ENCODE data around the gene ZZZ3. TPM values are rescaled to one million over a fixed set of nuclear protein-coding genes. Genes with fewer than 3 reads are reported as not detected.

The ZZZ3 gene
- polyA plus RNA-seq, 1 of the 3 experiments (the other 2 are of a cell fraction): 14.2 TPM

- WGBS (ENCODE audit: low lambda C conversion rate): 89% methylated on average over 4 of the region's 4 CpGs
- Histone ChIP-seq H3K27me3 (ENCODE audit: insufficient read depth) (no peaks in the 10 kb centered on the region), H3K27ac (ENCODE audit: low read depth in 2 of 2, low read length in 1 of 2) (no peak overlapping the region), H3K9ac (no peak overlapping the region), H3K79me2 (ENCODE audit: insufficient read depth) (no peaks in the 10 kb centered on the region), H3K9me3 (no peaks in the 10 kb centered on the region), H4K20me1 (ENCODE audit: insufficient read depth) (no peaks in the 10 kb centered on the region), H3K36me3 (replicated peaks in 1 of 2; ENCODE audit: control insufficient read depth in 1 of 2, insufficient read depth in 2 of 2, low read length in 1 of 2) (peaks cover 75 to 88% of the 10 kb centered on the region in 2 experiments), H2AFZ (ENCODE audit: low read depth) (no peak overlapping the region), H3K4me1 (ENCODE audit: control insufficient read depth in 1 of 2, insufficient read depth in 2 of 2, low read depth in 1 of 2, low read length in 1 of 2) (no peaks in the 10 kb centered on the region), H3F3A (replicated peaks; ENCODE audit: insufficient read depth) (peaks cover 6% of the 10 kb centered on the region), H3K9me2 (no peaks in the 10 kb centered on the region), H3K4me2 (no peak overlapping the region), H3K4me3 (ENCODE audit: low read depth in 2 of 2, low read length in 1 of 2) (no peak overlapping the region)
- TF ChIP-seq GATA2 (CRISPR knock-in tag; IDR thresholded peaks at IDR 0.05) (no peak), USF1 (IDR thresholded peaks at IDR 0.05; ENCODE audit: borderline replicate concordance, low read depth) (no peak), NRF1 (IDR thresholded peaks at IDR 0.05; ENCODE audit: low read depth, low read length) (no peak), ELF1 (IDR thresholded peaks at IDR 0.05) (no peak), MAX (IDR thresholded peaks at IDR 0.05; ENCODE audit: low read depth) (no peak), TEAD4 (IDR thresholded peaks at IDR 0.05; ENCODE audit: borderline replicate concordance, insufficient read depth) (no peak), GABPA (IDR thresholded peaks at IDR 0.05; ENCODE audit: low read depth) (no peak), MEF2A (IDR thresholded peaks at IDR 0.05; ENCODE audit: borderline replicate concordance, low read depth) (no peak), RFX5 (IDR thresholded peaks at IDR 0.05; ENCODE audit: low read length) (no peak), TCF12 (IDR thresholded peaks at IDR 0.05) (no peak), FOXM1 (IDR thresholded peaks at IDR 0.05; ENCODE audit: low read depth) (no peak), TAF1 (IDR thresholded peaks at IDR 0.05; ENCODE audit: borderline replicate concordance, low read depth, low read length) (no peak), RAD21 (IDR thresholded peaks at IDR 0.05; ENCODE audit: low read length) (no peak), JUND (IDR thresholded peaks at IDR 0.05) (no peak), EP300 (IDR thresholded peaks at IDR 0.05; ENCODE audit: borderline replicate concordance in 1 of 2, low read depth in 1 of 2, low read length in 1 of 2) (no peak), CHD2 (IDR thresholded peaks at IDR 0.05; ENCODE audit: low read length, partially characterized antibody) (no peak)
- CTCF ChIA-PET: interaction anchor here (0.6 kb wide), 1 partner anchor 141 kb away, joined by 3 read pairs; no protein-coding TSS in a partner anchor
- POLR2A ChIA-PET: no interaction called here
- no peak for DNase-seq
These were observed 43.2 kb upstream of the ZZZ3 start for GRCh38 chr1:77725706-77726105.

GRCh38 chr1:77718181-77718580, 35.7 kb upstream of the ZZZ3 start:
- Histone ChIP-seq H3K9me3 (no peaks in the 10 kb centered on the region), H3K79me2 (ENCODE audit: insufficient read depth) (no peaks in the 10 kb centered on the region), H3K4me2 (no peak overlapping the region), H3K4me3 (ENCODE audit: low read depth in 2 of 2, low read length in 1 of 2) (no peak overlapping the region), H4K20me1 (ENCODE audit: insufficient read depth) (no peaks in the 10 kb centered on the region), H3K36me3 (replicated peaks in 1 of 2; ENCODE audit: control insufficient read depth in 1 of 2, insufficient read depth in 2 of 2, low read length in 1 of 2) (peaks cover 55 to 71% of the 10 kb centered on the region in 2 experiments), H3K9me2 (no peaks in the 10 kb centered on the region), H3K4me1 (ENCODE audit: control insufficient read depth in 1 of 2, insufficient read depth in 2 of 2, low read depth in 1 of 2, low read length in 1 of 2) (no peaks in the 10 kb centered on the region), H3K27ac (ENCODE audit: low read depth in 2 of 2, low read length in 1 of 2) (no peak overlapping the region), H3K27me3 (ENCODE audit: insufficient read depth) (no peaks in the 10 kb centered on the region), H2AFZ (ENCODE audit: low read depth) (no peak overlapping the region), H3F3A (replicated peaks; ENCODE audit: insufficient read depth) (peaks cover 6% of the 10 kb centered on the region), H3K9ac (no peak overlapping the region)
- POLR2A ChIA-PET: no interaction called here
- 98% methylated on average over 2 of the region's 2 CpGs for WGBS (ENCODE audit: low lambda C conversion rate)
- no peak for DNase-seq
- CTCF ChIA-PET: no interaction called here
- no peak for TF ChIP-seq USF1 (IDR thresholded peaks at IDR 0.05; ENCODE audit: borderline replicate concordance, low read depth)
- no peak for TF ChIP-seq MAX (IDR thresholded peaks at IDR 0.05; ENCODE audit: low read depth)
- no peak for TF ChIP-seq POLR2AphosphoS5 (IDR thresholded peaks at IDR 0.05; ENCODE audit: low read depth, low read length)

Measured in SK-N-SH (cell line).